GM23248 (cell line): ENCODE results near the gene TRPC4AP. TPM values are rescaled to one million over a fixed set of nuclear protein-coding genes. Genes with fewer than 3 reads are reported as not detected.

Source experiments
- DNase-seq: peaks from one replicate; pipeline ENCODE4 v3.0.0-alpha.2; 2015
- H2AFZ ChIP-seq: fragments of 200-600 bp; sonication (generic); 2 replicates; pipeline ENCODE4 v1.6.1; 2016; ENCODE audit warnings: antibody characterized with exemption
- H3F3A ChIP-seq: fragments of 200-600 bp; sonication (generic); 2 replicates; pipeline ENCODE4 v1.6.1; 2016; ENCODE audit warnings: mild to moderate bottlenecking, antibody characterized with exemption, mixed run types; ENCODE audit not compliant: insufficient read depth
- H3K27ac ChIP-seq: fragments of 200-600 bp; sonication (generic); 2 replicates; pipeline ENCODE4 v1.5.1; 2016; ENCODE audit warnings: mild to moderate bottlenecking
- H3K27me3 ChIP-seq: fragments of 200-600 bp; sonication (generic); replicated peaks from 2 replicates; pipeline ENCODE4 v1.6.1; 2016; ENCODE audit warnings: mild to moderate bottlenecking; ENCODE audit not compliant: insufficient read depth
- H3K36me3 ChIP-seq: fragments of 200-600 bp; sonication (generic); 2 replicates; pipeline ENCODE4 v1.6.1; 2016; ENCODE audit warnings: low read depth, mild to moderate bottlenecking
- H3K4me1 ChIP-seq: fragments of 200-600 bp; sonication (generic); 2 replicates; pipeline ENCODE4 v1.6.1; 2016; ENCODE audit warnings: mild to moderate bottlenecking; ENCODE audit not compliant: insufficient read depth
- H3K4me2 ChIP-seq: fragments of 200-600 bp; sonication (generic); one replicate; pipeline ENCODE4 v1.6.1; 2016; ENCODE audit warnings: mild to moderate bottlenecking; ENCODE audit not compliant: unreplicated experiment
- H3K4me3 ChIP-seq: fragments of 200-600 bp; sonication (generic); 2 replicates; pipeline ENCODE4 v1.5.1; 2016; ENCODE audit warnings: mild to moderate bottlenecking
- H3K79me2 ChIP-seq: fragments of 200-600 bp; sonication (generic); 2 replicates; pipeline ENCODE4 v1.6.1; 2016; ENCODE audit warnings: mild to moderate bottlenecking; ENCODE audit not compliant: insufficient read depth
- H3K9ac ChIP-seq: fragments of 200-600 bp; sonication (generic); 2 replicates; pipeline ENCODE4 v1.6.1; 2016; ENCODE audit warnings: mild to moderate bottlenecking
- H3K9me2 ChIP-seq: fragments of 200-600 bp; sonication (generic); 2 replicates; pipeline ENCODE4 v1.6.1; 2016; ENCODE audit warnings: mixed run types, mild to moderate bottlenecking, moderate library complexity; ENCODE audit not compliant: insufficient read depth
- H3K9me3 ChIP-seq: fragments of 200-600 bp; sonication (generic); one replicate; pipeline ENCODE4 v1.6.1; 2017; ENCODE audit warnings: low read depth
- H4K20me1 ChIP-seq: fragments of 200-600 bp; sonication (generic); 2 replicates; pipeline ENCODE4 v1.6.0; 2016; ENCODE audit not compliant: insufficient read depth
- EZH2 ChIP-seq: fragments of 200-600 bp; sonication (generic); IDR thresholded peaks from 2 replicates; pipeline ENCODE4 v1.6.1; 2018; ENCODE audit warnings: antibody characterized with exemption, mild to moderate bottlenecking; ENCODE audit not compliant: insufficient read depth, poor library complexity, severe bottlenecking
- EZH2phosphoT487 ChIP-seq: fragments of 200-600 bp; sonication (generic); IDR thresholded peaks from 2 replicates; pipeline ENCODE4 v1.6.1; 2018; ENCODE audit warnings: antibody characterized with exemption, moderate library complexity, mild to moderate bottlenecking, low read depth; ENCODE audit not compliant: insufficient read depth
- WGBS, 2 experiments: methylation state at CpG; one replicate each; pipeline ENCODE4 v1.1.6; 2015 to 2017; ENCODE audit warnings: low lambda C conversion rate in 2 of 2, low coverage in 1 of 2; ENCODE audit errors: missing lambda C conversion rate in 2 of 2; 5-methylcytosine and 5-hydroxymethylcytosine counted together
- in situ Hi-C: fragments of 300-500 bp; cut with MboI; formaldehyde crosslinking; loops from 2 replicates; pipeline ENCODE4 v1.15.0; 2020
- polyA plus RNA-seq: library from polyadenylated mRNA; unstranded; fragments of >200 nt; fragmentation: Nextera tagmentation; extraction: Ambion mirVana; gene quantifications from 2 replicates; pipeline ENCODE4 v1.2.1, GENCODE V29; 2016
- total RNA-seq: library from RNA; depleted of rRNA; stranded (reverse); fragments of >200 nt; shearing (Covaris generic); gene quantifications from 2 replicates; pipeline ENCODE4 v1.2.3, GENCODE V29; 2014

TRPC4AP gene
- total and polyA plus RNA-seq, 2 experiments from 2014 or later = 63.4 to 92.7 TPM

- no peaks in the 10 kb centered on the region for H4K20me1 ChIP-seq
- in situ Hi-C loops = no loop called here
- no peak overlapping the region for H3K4me2 ChIP-seq
- no peaks in the 10 kb centered on the region for H3K79me2 ChIP-seq
- no peak overlapping the region for H2AFZ ChIP-seq
- H3K9me2 ChIP-seq = no peaks in the 10 kb centered on the region
- no peaks in the 10 kb centered on the region for H3F3A ChIP-seq
- no peaks in the 10 kb centered on the region for H3K27me3 ChIP-seq
- TF ChIP-seq EZH2 (no peak), EZH2phosphoT487 (no peak)
- H3K4me3 ChIP-seq = no peak overlapping the region
- no peak for DNase-seq
- H3K36me3 ChIP-seq = no peaks in the 10 kb centered on the region
- H3K27ac ChIP-seq = no peak overlapping the region
- WGBS, 2 experiments = 96 to 97% methylated on average over 22 to 26 of the region's 26 CpGs
- H3K4me1 ChIP-seq = no peaks in the 10 kb centered on the region
- H3K9me3 ChIP-seq = no peaks in the 10 kb centered on the region
- no peak overlapping the region for H3K9ac ChIP-seq
These were observed 96.2 kb downstream of the TRPC4AP start for GRCh38 chr20:34996243-34997028.

GRCh38 chr20:34995696-34996095 lies 96.9 kb downstream of the TRPC4AP start:
- Histone ChIP-seq H2AFZ (no peak overlapping the region), H3K4me2 (no peak overlapping the region), H3K79me2 (no peaks in the 10 kb centered on the region), H3K27ac (no peak overlapping the region), H3K36me3 (no peaks in the 10 kb centered on the region), H4K20me1 (no peaks in the 10 kb centered on the region), H3K9me2 (no peaks in the 10 kb centered on the region), H3K4me1 (no peaks in the 10 kb centered on the region), H3F3A (no peaks in the 10 kb centered on the region), H3K9me3 (no peaks in the 10 kb centered on the region), H3K4me3 (no peak overlapping the region), H3K27me3 (no peaks in the 10 kb centered on the region), H3K9ac (no peak overlapping the region)
- no peak for TF ChIP-seq EZH2phosphoT487
- DNase-seq = no peak
- in situ Hi-C loops = no loop called here
- 83% methylated on average over 6 to 7 of the region's 7 CpGs for WGBS, 2 experiments

GRCh38 chr20:34995192-34995591 lies 97.4 kb downstream of the TRPC4AP start:
- Histone ChIP-seq H3K79me2 (no peaks in the 10 kb centered on the region), H3K27ac (no peak overlapping the region), H3K4me1 (no peaks in the 10 kb centered on the region), H2AFZ (no peak overlapping the region), H3K9me2 (no peaks in the 10 kb centered on the region), H3K4me2 (no peak overlapping the region), H3F3A (no peaks in the 10 kb centered on the region), H3K9ac (no peak overlapping the region), H3K36me3 (no peaks in the 10 kb centered on the region), H3K9me3 (no peaks in the 10 kb centered on the region), H3K27me3 (no peaks in the 10 kb centered on the region), H3K4me3 (no peak overlapping the region), H4K20me1 (no peaks in the 10 kb centered on the region)
- in situ Hi-C loops = no loop called here
- 91 to 94% methylated on average over 14 of the region's 14 CpGs for WGBS, 2 experiments
- TF ChIP-seq EZH2phosphoT487 (no peak), EZH2 (no peak)
- DNase-seq = no peak

- no peak overlapping the region for H3K9ac ChIP-seq
- no peaks in the 10 kb centered on the region for H4K20me1 ChIP-seq
- no peaks in the 10 kb centered on the region for H3K9me2 ChIP-seq
- no peak overlapping the region for H2AFZ ChIP-seq
- 79 to 83% methylated on average over 14 of the region's 14 CpGs for WGBS, 2 experiments
- H3K27ac ChIP-seq = no peak overlapping the region
- H3K79me2 ChIP-seq = no peaks in the 10 kb centered on the region
- TF ChIP-seq EZH2 (no peak), EZH2phosphoT487 (no peak)
- H3K36me3 ChIP-seq = no peaks in the 10 kb centered on the region
- H3K4me1 ChIP-seq = no peaks in the 10 kb centered on the region
- DNase-seq = no peak
- no peak overlapping the region for H3K4me3 ChIP-seq
- no peaks in the 10 kb centered on the region for H3K27me3 ChIP-seq
- H3K9me3 ChIP-seq = no peaks in the 10 kb centered on the region
- in situ Hi-C loops = no loop called here
- no peak overlapping the region for H3K4me2 ChIP-seq
- H3F3A ChIP-seq = no peaks in the 10 kb centered on the region
These were observed 98.0 kb downstream of the TRPC4AP start for GRCh38 chr20:34994509-34995131.
